CD4-positive, alpha-beta T cell treated with Interleukin-21 for 1 hour (primary cell): ENCODE measurements around the gene POU2AF1.

ENCODE experiments used
- DNase-seq: peaks from one replicate; pipeline ENCODE4 v3.0.0-alpha.2; 2020

POU2AF1 gene

DNA sequence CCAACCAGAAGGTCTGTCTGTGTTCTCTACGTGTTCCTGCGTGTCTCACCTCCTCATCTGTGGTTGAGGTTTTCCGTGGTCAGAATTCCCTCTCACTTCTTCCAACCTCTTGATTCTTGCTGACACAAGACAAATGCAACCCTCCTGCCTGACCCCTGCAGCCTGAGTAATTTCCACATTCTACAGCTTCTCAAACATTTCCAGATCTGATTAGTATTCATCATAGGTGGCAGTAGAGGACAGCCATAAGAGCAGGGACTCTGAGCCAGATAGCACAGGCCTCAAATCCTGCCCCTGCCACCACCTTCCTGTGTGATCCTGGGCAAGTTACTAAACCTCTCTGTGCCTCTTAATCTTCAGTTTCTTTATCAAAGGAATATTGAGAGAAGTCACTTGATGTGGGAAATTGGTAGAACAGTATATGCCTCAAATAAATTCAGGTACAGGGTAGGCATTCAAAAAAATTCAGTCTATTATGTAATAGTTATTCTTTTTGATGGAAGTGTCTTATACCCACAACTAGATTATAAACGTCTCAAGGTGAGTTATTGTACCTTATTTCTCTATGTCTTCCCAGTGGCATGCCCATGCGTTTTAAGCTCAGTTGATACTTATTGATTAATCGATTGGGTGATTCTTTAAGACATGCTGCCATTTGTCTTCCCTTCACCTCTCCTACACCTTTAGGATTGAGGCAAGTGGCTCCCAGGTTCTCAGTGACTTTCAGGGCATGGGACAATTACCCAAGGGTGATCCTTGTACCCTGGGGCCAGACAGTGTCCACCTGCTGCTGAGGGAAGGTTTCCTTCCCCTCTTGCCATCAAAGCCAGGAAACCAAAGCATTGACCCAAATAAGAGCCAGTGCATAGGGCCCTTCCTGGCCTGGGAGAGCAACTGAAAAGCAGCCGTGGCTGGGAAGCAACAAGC lies 19.6 kb downstream of the POU2AF1 start:
- DNase-seq, result no peak

DNA sequence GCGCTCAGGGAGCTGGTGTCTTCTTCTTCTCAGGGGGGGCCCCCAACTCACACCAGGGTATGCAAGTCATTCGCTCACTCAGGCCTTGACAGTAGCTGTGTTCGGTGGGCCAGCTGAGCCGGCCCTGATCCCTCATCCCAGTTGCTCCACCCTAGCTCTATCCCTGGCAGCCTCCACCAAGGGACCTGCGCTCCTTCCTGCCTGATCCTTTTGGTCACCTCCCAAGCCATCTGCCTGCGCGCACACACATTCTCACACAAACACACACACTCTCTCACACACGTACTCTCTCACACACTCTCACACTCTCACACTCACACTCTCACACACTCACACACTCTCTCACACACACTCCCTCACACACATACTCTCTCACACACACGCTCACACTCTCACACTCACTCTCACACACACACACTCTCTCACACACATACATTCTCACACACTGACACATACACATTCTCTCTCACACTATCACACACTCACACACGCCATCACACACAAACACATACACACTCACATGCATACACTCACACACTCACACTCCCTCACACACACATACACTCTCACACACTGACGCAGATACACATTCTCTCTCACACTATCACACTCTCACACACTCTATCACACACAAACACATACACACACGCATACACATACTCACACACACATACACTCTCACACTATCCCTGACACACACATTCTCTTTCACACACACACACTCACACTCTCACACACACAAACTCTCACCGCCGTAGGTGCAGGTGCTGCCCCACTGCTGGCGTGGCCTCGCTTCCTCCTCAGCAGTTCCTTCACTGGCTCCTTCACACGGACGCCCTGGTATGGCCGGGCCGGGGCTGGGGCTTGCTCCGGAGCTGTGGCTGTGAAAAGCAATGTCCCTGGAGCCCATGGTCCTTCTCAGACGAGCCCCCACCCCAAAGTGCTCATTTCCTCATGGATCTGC lies 20.8 kb downstream of the POU2AF1 start:
- DNase-seq, result no peak

DNA sequence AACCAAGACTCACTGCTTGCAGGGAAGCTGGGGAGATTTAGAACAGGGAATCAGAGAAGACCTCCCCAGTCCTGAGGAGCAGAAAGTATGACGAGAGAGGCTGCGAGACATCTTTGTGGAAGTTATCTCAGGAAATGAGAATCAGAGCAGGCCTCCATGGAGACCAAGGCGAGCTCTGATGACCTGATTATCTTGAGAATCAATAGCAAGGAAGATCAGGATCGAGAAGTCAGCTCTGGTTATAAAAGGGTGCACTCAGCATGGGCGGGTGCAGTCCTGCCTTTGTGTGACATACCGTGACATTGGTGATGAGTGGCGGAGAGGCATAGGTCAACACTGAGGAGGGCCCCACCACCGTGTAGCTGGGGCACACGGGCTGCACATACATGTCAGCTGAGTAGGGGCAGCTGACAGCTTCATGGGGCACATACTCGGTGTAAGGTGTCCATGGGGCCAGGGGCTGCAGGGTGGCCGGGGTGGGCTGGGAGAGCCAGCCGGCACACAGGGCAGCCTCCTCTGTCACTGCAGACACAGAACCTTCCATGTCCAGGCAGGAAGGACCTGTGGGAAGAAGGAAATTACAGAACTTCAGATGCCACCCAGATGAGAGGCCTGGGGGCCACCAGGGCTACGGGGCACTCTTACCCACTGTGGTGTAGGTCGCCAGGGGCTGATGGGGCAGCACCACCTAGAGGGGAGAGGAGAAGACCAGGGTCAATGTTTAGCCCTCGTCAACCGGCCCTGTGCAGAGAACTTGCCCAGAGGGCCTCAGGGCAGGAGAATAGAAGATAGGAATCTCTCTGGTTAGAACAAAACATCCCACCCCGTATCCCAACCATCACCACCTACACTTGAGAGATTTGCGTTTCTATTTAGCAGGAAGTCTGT lies 21.7 kb downstream of the POU2AF1 start:
- no peak for DNase-seq

DNA sequence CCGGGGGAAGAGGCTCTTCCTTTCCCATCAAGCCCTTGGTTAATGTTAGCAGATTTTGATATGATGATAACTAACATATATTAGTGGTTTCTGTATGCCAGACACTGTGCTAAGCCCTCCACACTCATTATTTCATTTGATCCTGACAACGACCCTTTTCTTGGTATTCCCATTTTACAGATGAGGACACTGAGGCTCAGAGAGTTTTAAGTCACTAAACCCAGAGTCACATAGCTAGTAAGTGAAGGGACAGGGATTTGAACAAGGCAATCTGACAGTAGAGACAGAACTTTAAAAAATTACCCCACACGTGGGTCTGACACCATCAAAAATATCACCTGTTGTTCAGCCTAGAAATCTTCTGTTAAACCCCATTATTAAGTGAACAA lies 22.4 kb downstream of the POU2AF1 start:
- no peak for DNase-seq

DNA sequence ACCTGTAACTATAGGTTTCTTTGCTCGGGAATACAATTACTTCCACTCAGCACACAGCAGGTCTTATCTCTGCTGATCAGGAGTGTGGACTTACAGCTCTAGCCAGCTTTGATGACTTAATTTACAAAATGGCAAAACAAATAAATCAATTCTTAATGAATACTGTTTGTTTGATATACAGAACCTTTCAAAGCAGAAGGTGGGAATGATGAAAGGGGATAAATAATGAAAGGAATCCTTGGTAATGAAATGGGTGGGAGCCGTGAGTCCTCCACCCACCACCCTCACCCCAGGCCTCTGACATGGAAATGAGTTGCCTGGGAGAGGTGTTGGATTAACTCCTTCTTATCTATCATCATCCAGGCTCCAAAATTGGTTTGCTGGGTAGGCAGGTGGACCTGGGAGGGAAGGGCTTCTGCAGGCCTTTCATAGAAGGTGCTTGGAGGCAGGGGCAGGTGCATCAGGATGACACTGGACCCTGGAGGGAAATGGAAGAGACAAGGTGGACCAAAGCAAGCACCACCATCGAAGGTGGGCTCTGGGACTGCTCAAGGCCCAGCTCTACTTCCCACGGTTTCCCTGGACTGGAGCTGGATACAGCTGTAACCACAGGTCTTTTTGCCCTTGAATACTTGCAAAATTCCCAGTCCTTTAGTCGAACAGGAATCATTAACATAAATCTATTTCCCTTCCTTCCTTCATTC lies 23.0 kb downstream of the POU2AF1 start:
- DNase-seq, result no peak

DNA sequence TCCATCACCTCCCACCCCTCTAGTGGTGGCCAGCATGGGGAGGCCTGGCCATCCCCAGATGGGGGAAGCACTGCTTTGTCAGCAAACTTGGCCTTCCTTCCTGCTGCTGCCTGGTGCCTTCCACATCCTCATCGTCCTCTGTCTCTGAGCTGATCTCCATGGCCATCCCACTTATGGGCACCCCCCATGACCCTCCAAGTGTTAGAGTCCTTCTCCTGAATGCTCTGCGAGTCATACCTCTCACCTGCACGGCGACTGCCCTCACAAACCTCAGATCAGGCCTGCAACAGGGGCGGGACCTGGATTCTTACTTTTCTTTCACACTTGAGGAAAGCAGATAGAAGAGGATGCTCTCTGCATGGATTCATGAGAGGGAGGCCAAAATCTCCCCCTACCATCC lies 24.0 kb downstream of the POU2AF1 start:
- DNase-seq, result no peak

DNA sequence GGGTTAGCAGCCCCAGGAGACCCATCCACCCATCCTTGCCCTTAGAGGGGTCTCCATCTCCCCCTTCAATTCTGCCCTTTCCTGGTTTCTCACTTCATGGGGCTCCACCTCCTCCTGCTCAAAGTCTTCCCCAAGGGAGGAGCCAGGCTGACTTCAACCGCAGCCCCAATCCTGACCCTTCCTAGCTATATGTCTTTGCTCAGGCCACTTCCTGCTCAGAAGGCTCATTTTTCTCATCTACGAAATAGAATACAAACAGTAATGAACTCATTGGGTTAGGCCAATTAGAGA lies 24.5 kb downstream of the POU2AF1 start:
- no peak for DNase-seq

DNA sequence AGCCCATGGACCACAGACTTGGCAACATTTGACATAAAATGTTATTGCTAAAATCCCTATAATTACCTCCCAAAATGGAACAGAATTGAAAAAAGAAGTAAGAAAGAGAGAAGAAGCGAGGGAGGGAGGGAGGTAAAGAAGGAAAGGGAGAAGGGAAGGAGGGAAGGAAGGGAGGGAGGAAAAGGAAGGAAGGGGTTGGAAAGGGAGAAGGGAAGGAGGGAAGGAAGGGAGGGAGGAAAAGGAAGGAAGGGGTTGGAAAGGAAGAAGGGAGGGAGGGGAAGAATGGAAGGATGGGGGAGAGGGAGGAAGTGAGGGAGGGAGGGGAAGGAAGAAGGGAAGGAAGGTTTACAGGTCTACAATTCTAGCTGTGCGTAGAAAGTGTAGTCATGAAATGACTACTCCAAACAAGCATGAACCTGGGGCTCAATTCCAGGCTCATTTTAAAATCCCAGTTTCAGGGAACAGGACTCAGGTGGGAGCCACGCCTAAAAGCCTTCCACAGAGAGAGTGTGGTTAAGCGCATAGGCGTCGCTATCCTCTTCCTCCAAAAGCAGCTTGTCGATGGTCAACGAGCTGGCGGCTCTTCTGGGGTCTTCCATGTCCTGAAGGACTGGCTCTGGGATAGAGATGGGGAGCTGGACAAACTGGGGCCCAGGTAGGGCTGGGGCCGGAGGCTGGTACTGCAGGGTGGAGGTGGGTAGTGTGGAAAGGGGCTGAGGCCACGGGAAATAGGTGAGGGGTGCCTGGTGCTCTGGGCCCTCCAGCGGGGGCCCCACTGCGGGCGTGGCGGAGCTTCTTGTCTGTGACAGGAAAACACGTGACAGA lies 25.1 kb downstream of the POU2AF1 start:
- DNase-seq, result no peak

DNA sequence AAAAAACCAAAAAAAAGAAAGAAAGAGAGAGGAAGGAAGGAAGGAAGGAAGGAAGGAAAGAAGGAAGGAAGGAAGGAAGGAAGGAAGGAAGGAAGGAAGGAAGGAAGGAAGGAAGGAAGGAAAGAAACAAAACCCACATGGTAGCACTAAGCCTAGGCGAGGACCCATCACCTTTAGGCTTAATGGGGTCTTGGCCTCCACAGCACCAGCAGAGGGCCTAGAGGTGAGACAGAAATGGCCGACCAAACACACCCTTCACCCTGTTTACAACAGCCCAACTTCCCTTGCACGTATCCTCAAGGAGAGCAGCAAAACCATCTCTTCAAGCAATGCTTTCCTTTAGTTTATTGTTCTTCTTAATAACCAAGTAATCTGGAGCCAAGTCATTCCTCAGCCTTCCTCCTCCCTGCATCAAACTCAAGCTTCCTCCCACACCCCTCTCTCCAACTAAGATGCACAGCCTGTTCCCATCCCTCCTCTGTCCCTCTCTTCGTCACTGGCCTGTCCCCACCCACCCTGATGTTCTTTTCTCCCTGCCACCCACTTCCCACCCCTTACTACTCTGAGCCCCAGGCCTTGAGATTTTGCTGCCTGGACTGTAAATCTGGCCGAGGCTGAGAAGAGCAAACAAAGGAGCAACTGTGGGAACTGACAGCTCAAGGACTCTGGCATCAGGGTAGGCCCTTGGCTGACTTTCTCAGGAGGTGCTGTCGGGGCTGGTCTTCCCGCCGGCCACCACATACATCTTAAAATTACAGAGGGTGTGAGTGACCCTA lies 26.0 kb downstream of the POU2AF1 start:
- DNase-seq, result no peak

DNA sequence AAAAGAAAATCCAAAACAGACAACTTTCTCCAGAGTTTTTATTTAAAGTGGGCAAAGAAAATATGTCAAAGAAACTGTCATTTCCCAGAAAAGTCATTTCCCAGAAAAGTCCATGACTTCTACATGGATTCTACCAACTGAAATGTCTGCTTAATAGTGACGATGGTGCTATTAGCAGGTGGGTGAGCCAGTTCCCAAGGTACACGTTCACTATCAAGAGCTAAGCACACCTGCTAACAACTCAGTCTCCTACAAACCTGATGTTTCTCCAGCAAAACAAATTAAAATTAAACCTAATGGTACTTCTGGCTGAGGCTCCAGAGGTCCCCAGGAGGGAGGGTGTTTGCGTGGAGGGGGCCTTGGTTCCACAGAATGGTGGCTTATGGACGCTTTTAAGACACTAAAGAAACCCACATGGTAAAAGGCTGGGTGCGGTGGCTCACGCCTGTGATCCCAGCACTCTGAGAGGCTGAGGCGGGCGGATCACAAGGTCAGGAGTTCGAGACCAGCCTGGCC lies 26.8 kb downstream of the POU2AF1 start:
- no peak for DNase-seq

DNA sequence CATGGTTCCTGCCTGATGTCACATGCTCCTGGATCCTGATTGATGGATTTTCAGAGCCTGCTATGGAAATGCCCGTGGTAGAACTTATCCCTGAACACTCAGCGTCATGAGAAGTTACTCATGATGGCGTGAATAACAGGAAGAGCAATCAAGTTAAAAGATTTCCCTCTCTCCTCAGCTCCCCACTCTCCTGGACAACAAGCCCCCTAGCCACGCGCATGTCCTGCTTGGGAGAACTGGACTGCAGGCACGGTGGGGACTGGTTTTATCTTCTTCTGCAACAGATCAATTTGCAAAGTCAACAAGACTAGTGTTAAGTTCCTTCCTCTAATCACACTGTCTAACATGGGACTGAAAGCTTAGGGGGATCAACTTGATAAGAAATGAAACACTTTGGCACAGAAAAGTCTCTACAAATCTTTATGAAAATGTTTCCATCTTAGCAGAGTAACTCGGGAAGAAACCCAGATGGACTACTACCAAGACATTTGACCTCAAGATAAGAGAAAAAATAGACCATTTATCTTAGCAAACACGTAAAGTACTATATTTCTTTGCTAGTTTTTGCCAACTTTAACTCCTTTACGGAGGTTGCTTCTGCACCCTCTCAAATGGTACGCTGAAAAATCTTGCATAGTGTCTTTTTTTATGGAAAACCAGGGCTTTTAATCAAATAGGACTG lies 27.6 kb downstream of the POU2AF1 start:
- no peak for DNase-seq

DNA sequence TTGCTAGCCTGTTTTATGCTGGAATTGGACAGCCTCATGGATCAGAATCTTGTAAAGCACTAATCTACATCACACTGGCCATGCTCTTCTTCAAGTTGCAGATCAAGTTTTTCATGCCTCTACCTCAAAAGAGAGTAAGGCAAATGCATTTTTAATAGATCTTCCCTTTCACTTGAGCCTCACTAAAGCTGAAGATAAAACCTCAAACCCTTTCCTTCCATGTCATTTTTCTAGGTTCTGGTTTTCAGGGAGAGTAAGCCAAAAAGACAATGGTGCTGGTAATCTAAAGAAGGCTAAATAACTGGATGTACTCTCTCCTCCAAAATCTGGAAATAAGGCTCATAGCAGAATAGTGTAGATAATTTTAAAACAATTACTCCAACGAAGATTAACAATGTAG lies 28.3 kb downstream of the POU2AF1 start:
- DNase-seq, result no peak

DNA sequence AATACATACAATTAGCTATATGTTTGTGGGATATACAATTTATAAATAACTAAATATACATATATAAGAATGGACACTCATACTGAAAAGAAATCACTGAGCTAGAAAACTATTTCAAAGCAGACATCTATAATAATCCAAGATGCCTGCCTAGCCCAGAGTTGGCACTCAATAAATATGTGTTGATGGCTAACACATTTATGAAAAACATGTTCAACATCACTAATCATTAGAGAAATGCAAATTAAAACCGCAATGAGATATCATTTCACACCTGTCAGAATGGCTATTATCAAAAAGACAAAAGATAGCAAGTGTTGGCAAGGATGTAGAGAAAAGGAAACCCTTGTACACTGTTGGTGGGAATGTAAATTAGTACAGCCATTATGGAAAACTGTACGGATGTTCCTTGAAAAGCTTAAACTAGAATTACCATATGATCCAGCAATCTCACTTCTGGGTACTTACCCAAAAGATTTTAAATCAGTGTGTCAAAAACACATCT lies 29.8 kb downstream of the POU2AF1 start:
- DNase-seq, result no peak

DNA sequence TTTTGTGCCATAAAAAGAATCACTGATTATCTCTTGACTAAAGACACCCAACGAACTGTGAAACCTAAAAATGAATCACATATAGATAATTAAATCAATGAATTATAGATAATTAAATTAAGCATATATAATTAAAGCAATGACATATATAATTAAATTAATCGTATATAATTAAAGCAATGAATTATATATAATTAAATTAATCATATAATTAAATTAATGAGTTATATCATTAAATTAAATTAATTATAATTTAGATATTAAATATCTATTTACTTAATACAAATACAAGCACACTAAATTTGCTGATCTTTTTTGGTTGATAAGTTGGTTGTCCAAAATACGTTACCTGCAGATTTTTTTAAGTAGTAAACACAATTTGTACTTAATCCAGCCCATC lies 30.9 kb downstream of the POU2AF1 start:
- DNase-seq, result no peak

DNA sequence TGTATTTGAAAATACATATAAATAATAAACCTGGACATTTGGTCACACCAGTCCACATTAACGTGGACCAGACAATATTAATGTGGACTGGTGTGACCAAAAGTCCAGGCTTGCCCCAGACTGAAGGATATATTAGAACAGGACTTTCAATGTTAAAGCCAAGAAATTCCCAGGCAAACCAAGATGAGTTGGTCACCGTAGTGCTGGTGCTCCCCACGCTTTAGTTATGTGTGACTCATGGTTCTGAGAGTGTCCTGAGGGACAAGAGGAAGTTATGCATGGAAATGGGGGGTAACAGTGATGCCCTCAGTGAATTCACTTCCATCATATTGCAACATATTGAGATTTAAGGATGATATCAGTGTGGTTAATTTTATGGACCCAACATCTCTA lies 31.4 kb downstream of the POU2AF1 start:
- DNase-seq, result no peak

DNA sequence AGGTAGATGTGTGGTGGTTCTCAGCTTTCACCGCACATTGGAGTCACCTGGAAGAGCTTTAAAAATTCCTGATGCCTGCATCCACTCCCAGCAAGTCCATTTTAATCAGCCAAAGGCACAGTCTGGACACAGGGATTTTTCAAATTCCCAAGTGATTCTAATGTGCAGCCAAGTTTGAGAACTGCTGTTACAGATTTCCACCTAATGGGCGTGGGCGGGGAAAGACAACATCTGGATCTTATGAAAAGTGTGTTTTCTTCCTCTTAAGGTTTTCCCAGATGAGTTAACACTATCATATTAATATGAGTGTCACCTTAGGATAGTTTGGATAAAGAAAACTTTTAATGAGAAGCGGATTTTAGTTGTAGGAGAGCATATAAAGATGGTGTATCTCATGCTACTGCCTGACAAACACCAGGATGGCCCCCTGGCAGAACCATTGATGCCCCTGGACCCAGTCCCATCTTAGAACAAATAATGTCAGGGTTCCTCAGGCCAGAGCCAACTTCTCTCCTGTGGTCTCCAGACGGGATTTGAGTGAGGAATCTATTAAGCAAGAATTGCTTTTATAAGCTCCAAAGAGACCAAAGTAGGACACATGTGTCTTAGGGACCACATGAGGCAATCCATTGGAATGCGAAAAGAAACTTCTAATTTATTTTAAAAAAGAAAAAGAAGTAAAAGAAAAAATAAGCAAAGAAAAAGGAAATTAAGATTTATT lies 31.9 kb downstream of the POU2AF1 start:
- DNase-seq, result no peak

DNA sequence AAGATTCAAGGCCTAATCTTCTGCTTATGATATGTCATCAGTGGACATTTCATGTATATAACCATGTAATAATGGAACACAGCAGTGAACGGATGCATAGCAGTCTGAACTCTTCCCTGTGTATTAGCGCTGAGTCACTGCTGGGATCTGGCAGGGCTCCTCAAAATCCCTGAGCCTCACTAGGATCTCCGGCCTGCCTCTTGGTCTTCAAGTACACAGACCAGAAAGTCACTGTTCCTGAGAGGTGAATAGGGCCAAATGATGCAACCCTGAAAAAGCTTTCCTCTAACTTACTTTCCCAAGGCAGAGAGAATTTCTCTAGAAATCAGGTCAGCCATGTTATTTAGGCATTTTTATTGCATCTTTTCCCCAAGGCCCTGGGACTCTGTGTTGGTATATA lies 35.0 kb downstream of the POU2AF1 start:
- DNase-seq, result no peak

DNA sequence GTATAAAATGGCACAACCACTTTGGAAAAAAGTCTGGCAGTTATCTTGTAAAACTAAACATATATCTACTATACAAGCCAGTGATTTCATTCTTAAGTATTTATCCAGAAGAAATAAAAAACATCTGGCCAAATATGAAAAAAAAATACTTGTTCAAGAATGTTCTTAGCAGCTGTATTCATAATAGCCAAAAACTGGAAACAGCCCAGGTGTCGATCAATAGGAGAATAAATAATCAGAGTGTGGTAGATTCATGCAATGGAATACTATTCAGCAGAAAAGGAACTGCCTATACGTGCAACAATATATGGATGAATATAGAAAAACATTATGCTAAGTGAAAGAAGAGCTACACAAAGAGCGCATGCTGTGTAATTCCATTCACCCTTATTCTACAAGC lies 36.7 kb downstream of the POU2AF1 start:
- no peak for DNase-seq
